ENCODE results near the gene COPS4. TPM values are rescaled to one million over a fixed set of nuclear protein-coding genes. Genes with fewer than 3 reads are reported as not detected.
A peak's percentile ranks its signal among the peaks of the same experiment; 100 is the strongest.
"Not testable (repeated sequence)": the region's sequence is repeated elsewhere in the genome, so short reads cannot be mapped to it uniquely, and the experiment has no call there.

The COPS4 gene
- total and polyA plus RNA-seq, 10 donors: 20.0 to 35.1 (median 25.9) TPM

DNA sequence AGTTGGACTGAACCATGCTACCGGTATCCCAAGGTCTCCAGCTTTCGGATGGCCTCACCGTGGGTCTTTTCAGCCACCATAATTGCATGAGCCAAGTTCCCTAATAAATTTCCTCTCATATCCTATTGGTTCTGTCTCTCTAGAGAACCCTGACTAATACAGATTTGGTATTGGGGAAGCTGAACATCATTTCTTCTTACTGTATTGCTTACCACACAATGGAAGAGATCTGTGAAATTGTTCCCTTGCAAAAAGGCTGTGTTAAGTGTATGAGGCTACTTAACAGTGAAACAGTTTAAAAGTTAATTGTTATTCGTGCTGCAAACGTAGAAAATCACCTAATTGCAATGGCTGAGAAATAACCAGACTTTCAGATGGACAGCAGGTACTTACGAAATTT, 45.6 kb downstream of the COPS4 start:
- Histone ChIP-seq H3K27me3 (replicated peaks in 1 of 7) (no peaks in the 10 kb centered on the region), H3K4me3 (no peak overlapping the region), H3K36me3 (peaks cover 0 to 37% (median 7%) of the 10 kb centered on the region in 6 donors), H3K27ac (no peak overlapping the region), H3K9me3 (peaks cover 0 to 9% (median 0%) of the 10 kb centered on the region in 8 donors), H3K4me1 (peaks cover 9 to 41% (median 31%) of the 10 kb centered on the region in 6 donors)
- TF ChIP-seq POLR2AphosphoS5 (IDR thresholded peaks at IDR 0.05) (no peak), POLR2A (IDR thresholded peaks at IDR 0.05) (no peak), CTCF (IDR thresholded peaks at IDR 0.05 in 8 of 11, conservative IDR thresholded peaks at IDR 0.05 in 3 of 11) (no peak)
- intact Hi-C loops (cut with DNase I; ENCODE audit: low total_unique reads): no loop called here
- no peak for DNase-seq
- 78 to 94% (median 82%) methylated on average over 6 of the region's 6 CpGs for WGBS, 5 donors

DNA sequence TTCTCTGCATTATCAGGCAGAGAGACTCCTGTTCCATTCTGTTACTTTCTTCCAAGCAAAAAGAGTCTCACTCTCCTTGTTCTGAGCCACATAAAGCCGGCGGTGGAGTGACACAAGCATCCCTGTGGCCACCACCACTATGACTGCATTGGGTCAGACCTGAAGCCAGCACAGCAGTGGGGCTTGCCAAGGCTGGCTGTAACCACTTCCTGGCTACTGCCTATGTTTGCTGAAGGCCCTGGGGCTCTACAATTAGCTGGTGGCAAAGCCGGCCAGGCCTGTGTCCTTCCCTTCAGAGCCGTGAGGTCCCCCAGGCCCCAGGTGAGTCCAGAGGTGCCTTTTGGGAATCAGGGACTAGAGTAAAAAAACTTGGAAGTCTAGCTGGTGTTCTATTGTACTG, 47.8 kb downstream of the COPS4 start:
- WGBS, 5 donors: 47 to 79% (median 60%) methylated on average over 4 of the region's 4 CpGs
- no peak for TF ChIP-seq POLR2A (IDR thresholded peaks at IDR 0.05)
- peak in 1 of 3 donors; percentile 47 for TF ChIP-seq POLR2AphosphoS5 (IDR thresholded peaks at IDR 0.05)
- no peak for TF ChIP-seq CTCF (IDR thresholded peaks at IDR 0.05 in 8 of 11, conservative IDR thresholded peaks at IDR 0.05 in 3 of 11)
- DNase-seq: peak; percentile 79
- Histone ChIP-seq H3K4me1 (peaks cover 9 to 39% (median 27%) of the 10 kb centered on the region in 6 donors), H3K9me3 (peaks cover 0 to 9% (median 0%) of the 10 kb centered on the region in 8 donors), H3K4me3 (no peak overlapping the region), H3K27ac (peak overlapping the region in 6 of 8 donors; percentile 60 to 86 (median 66)), H3K27me3 (replicated peaks in 1 of 7) (no peaks in the 10 kb centered on the region), H3K36me3 (peaks cover 0 to 39% (median 4%) of the 10 kb centered on the region in 6 donors)
- intact Hi-C loops (cut with DNase I; ENCODE audit: low total_unique reads): no loop called here

GRCh38 chr4:83083925-83084475, 49.0 kb downstream of the COPS4 start:
- H3K4me3 ChIP-seq: peak overlapping the region in 1 of 8 donors; percentile 11
- peak; percentile 87 for DNase-seq
- H3K27ac ChIP-seq: peak overlapping the region; percentile 44 to 86 (median 70)
- H3K4me1 ChIP-seq: peaks cover 9 to 41% (median 27%) of the 10 kb centered on the region in 6 donors
- H3K36me3 ChIP-seq: peaks cover 0 to 51% (median 8%) of the 10 kb centered on the region in 6 donors
- WGBS, 5 donors: 31 to 47% (median 35%) methylated on average over 9 to 11 of the region's 11 CpGs
- H3K27me3 ChIP-seq (replicated peaks in 1 of 7): no peaks in the 10 kb centered on the region
- intact Hi-C loops (cut with DNase I; ENCODE audit: low total_unique reads): no loop called here
- peaks cover 0 to 9% (median 0%) of the 10 kb centered on the region in 8 donors for H3K9me3 ChIP-seq
- TF ChIP-seq CTCF (IDR thresholded peaks at IDR 0.05 in 8 of 11, conservative IDR thresholded peaks at IDR 0.05 in 3 of 11) (peak in 9 of 11 experiments; percentile 9 to 50 (median 36)), POLR2A (IDR thresholded peaks at IDR 0.05) (no peak), POLR2AphosphoS5 (IDR thresholded peaks at IDR 0.05) (peak; percentile 61 to 89 (median 62))

DNA sequence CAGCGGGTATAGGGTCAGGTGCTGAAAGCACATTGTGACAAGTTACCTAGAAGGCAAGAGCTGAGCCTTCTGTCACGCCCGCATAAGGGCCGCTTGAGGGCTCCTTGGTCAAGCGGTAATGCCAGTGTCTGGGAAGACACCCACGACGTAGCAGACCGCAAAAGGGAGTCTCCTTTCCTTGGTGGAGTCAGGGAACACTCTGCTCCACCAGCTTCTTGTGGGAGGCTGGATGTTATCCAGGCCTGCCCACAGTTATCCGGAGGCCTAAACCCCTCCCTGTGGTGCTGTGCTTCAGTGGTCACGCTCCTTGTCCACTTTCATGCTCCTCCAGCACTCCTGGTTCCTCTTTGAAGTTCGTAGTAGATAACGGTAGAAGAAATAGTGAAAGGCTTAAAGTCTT, 50.0 kb downstream of the COPS4 start:
- H3K9me3 ChIP-seq; H3K27me3 ChIP-seq (replicated peaks in 1 of 7); H3K4me3 ChIP-seq; intact Hi-C loops (cut with DNase I; ENCODE audit: low total_unique reads); DNase-seq: not testable (repeated sequence)
- peaks cover 0 to 61% (median 16%) of the 10 kb centered on the region in 6 donors for H3K36me3 ChIP-seq
- TF ChIP-seq POLR2AphosphoS5 (IDR thresholded peaks at IDR 0.05): peak in 2 of 3 donors; percentile 23 to 54
- peaks cover 9 to 48% (median 27%) of the 10 kb centered on the region in 6 donors for H3K4me1 ChIP-seq
- H3K27ac ChIP-seq: peak overlapping the region in 4 of 8 donors; percentile 8 to 86 (median 32)
- WGBS, 5 donors: 72 to 90% (median 81%) methylated on average over 12 of the region's 12 CpGs

All from spleen (tissue), 11 donors.